ENCODE measurements around the gene BPTF. TPM values are rescaled to one million over a fixed set of nuclear protein-coding genes. Genes with fewer than 3 reads are reported as not detected.

Gene BPTF
- polyA plus RNA-seq, 2 of the 4 experiments (the other 2 are of a cell fraction), result 26.3 to 60.7 TPM

DNA sequence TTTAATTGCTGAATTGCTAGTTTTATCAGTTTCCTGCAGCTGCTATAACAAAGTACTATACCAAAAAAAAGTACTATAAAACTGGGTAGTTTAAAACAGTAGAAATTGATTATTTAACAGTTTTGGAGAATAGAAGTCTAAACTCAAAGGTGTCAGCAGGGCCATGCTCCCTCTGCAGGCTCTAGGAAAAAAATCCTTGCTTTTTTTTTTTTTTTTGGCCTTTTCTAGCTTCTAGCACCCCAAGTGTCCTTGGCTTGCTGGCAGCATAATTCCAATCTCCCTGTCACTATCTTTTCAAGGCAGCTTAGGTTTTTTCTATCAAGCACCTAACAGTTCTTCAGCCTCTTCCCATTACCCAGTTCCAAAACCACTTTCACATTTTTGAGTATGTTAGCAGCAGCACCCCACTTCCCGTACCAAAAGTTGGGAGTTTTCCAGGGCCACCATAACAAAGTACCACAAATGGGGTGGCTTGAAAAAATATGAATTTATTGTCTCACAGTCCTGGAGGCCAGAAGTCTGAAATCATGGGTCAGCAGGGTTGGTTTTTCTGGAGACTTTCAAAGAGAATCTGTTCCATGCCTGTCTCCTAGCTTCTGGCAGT is 37.4 kb downstream of the BPTF start:
- no peak for DNase-seq (ENCODE audit: low read depth in 1 of 2, low spot score in 1 of 2)
- Histone ChIP-seq H3K4me1 (peaks cover 4% of the 10 kb centered on the region; the same call in 1 of the 3 replicates), H3K4me2 (no peak overlapping the region), H3K27ac (no peak overlapping the region), H3K4me3 (no peak overlapping the region), H3K9me3 (no peaks in the 10 kb centered on the region)
- peak; percentile 46 for TF ChIP-seq MAFK (IDR thresholded peaks at IDR 0.05; ENCODE audit: partially characterized antibody)
- TF ChIP-seq, protein P1, sequence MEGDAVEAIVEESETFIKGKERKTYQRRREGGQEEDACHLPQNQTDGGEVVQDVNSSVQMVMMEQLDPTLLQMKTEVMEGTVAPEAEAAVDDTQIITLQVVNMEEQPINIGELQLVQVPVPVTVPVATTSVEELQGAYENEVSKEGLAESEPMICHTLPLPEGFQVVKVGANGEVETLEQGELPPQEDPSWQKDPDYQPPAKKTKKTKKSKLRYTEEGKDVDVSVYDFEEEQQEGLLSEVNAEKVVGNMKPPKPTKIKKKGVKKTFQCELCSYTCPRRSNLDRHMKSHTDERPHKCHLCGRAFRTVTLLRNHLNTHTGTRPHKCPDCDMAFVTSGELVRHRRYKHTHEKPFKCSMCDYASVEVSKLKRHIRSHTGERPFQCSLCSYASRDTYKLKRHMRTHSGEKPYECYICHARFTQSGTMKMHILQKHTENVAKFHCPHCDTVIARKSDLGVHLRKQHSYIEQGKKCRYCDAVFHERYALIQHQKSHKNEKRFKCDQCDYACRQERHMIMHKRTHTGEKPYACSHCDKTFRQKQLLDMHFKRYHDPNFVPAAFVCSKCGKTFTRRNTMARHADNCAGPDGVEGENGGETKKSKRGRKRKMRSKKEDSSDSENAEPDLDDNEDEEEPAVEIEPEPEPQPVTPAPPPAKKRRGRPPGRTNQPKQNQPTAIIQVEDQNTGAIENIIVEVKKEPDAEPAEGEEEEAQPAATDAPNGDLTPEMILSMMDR (IDR thresholded peaks at IDR 0.05), result peak; percentile 25; the same call in 1 of the 3 replicates
- no peak for TF ChIP-seq KDM5A (IDR thresholded peaks at IDR 0.05)
- TF ChIP-seq POLR2AphosphoS2 (conservative IDR thresholded peaks at IDR 0.05; ENCODE audit: low read length), result no peak
- ChIA-PET CTCF (interaction anchor here (0.6 to 2.1 kb wide), 4 partner anchors 12 to 528 kb away, joined by 3 to 6 read pairs (median 3); no protein-coding TSS in a partner anchor), POLR2A (interaction anchor here (0.6 kb wide), 1 partner anchor 10 kb away, joined by 3 read pairs; no protein-coding TSS in a partner anchor)
- WGBS (ENCODE audit: missing lambda C conversion rate), result 96% methylated on average over 1 of the region's 1 CpG
- ATAC-seq, result peak in 1 of 2 experiments; percentile 58; a peak in 3 of 6 replicates
- no peak for FAIRE-seq

DNA sequence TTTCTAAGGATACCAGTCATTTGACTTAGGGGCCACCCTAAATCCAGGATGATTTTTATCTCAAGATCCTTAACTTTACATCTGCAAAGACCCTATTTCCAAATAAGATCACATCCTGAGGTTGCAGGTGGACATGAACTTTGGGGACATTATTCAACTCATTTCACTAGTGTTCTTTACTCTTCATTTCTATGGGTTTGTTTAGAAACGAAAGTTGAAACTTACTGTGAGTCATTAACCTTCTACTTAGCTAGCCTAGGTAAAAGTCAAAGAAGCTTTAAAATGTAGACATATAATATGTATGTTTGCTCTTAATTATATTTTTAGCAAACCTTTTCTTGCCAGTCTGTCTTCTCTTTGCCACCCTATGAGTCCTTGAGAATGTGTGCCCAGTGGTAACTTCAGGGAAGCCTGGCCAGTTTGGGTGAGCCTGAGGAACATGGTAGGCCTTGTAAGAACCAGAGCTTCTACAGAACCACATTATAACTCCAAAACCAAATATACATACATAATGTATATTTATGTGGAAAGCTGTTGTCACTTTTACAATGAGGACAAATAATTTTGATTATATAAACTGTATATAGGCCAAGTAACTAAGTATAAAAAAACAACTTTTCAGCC is 38.4 kb downstream of the BPTF start:
- Histone ChIP-seq H3K4me3 (no peak overlapping the region), H3K4me2 (no peak overlapping the region), H3K9me3 (no peaks in the 10 kb centered on the region), H3K4me1 (peaks cover 4% of the 10 kb centered on the region; the same call in 1 of the 3 replicates), H3K27ac (no peak overlapping the region)
- no peak for FAIRE-seq
- no peak for DNase-seq (ENCODE audit: low read depth in 1 of 2, low spot score in 1 of 2)
- WGBS (ENCODE audit: missing lambda C conversion rate), result 73% methylated on average over 1 of the region's 1 CpG
- CTCF ChIA-PET, result interaction anchor here (0.8 to 2.1 kb wide), 4 partner anchors 11 to 63 kb away, joined by 3 to 7 read pairs (median 4); no protein-coding TSS in a partner anchor
- ATAC-seq, result no peak
- POLR2A ChIA-PET, result no interaction called here
- TF ChIP-seq PHF8 (IDR thresholded peaks at IDR 0.05; ENCODE audit: borderline replicate concordance, low read depth), result no peak
- no peak for TF ChIP-seq RARB (CRISPR knock-in tag; IDR thresholded peaks at IDR 0.05)
- no peak for TF ChIP-seq MAFK (IDR thresholded peaks at IDR 0.05; ENCODE audit: partially characterized antibody)
- no peak for TF ChIP-seq EP300 (IDR thresholded peaks at IDR 0.05)
- no peak for TF ChIP-seq NFE2L2 (conservative IDR thresholded peaks at IDR 0.05; ENCODE audit: low read length)
- TF ChIP-seq RCOR1 (IDR thresholded peaks at IDR 0.05; ENCODE audit: low read depth, low read length), result no peak
- TF ChIP-seq TFCP2L1 (CRISPR knock-in tag; IDR thresholded peaks at IDR 0.05), result no peak
- no peak for TF ChIP-seq HOXA7 (CRISPR knock-in tag; IDR thresholded peaks at IDR 0.05)
- no peak for TF ChIP-seq ESRRA (IDR thresholded peaks at IDR 0.05; ENCODE audit: borderline replicate concordance, low read length)
- TF ChIP-seq CHD2 (IDR thresholded peaks at IDR 0.05; ENCODE audit: low read length, partially characterized antibody), result no peak
- TF ChIP-seq, protein P2, sequence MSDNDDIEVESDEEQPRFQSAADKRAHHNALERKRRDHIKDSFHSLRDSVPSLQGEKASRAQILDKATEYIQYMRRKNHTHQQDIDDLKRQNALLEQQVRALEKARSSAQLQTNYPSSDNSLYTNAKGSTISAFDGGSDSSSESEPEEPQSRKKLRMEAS (IDR thresholded peaks at IDR 0.05), result no peak
- TF ChIP-seq FOXS1 (CRISPR knock-in tag; IDR thresholded peaks at IDR 0.05), result no peak
- TF ChIP-seq ZC3H11A (IDR thresholded peaks at IDR 0.05), result no peak

DNA sequence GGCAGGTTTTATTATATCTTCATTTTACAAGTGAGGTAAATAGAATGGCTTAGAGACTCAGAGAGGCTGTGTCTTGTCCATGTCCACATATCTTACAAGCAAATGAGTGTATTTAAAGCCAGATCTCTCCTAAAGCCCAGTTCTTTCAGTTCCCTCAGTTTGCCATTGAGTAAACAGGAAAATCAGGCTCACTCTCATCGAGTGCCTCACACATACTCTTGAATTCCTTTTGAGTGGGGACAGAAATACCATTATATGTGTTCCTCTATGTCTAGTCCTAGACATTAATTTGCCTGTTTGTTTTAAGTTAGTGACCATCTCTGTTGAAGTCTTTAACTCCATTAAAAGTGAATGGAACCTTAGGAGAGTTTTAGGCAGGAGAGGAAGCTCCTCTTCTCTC is 40.1 kb downstream of the BPTF start:
- CTCF ChIA-PET, result interaction anchor here (0.8 to 1.2 kb wide), 2 partner anchors 15 to 104 kb away, joined by 3 read pairs; no protein-coding TSS in a partner anchor

More for the DNA sequence above, 40.1 kb downstream of the BPTF start:
- FAIRE-seq (no peak), DNase-seq (ENCODE audit: low read depth in 1 of 2, low spot score in 1 of 2) (no peak), ATAC-seq (no peak)
- Histone ChIP-seq H3K4me3 (no peak overlapping the region), H3K4me2 (no peak overlapping the region), H3K9me3 (no peaks in the 10 kb centered on the region), H3K4me1 (no peaks in the 10 kb centered on the region), H3K27ac (no peak overlapping the region)
- POLR2A ChIA-PET, result no interaction called here
- TF ChIP-seq ZSCAN20 (CRISPR knock-in tag; IDR thresholded peaks at IDR 0.05), result no peak
- TF ChIP-seq HDAC2 (IDR thresholded peaks at IDR 0.05), result no peak
- TF ChIP-seq JUNB (IDR thresholded peaks at IDR 0.05), result no peak
- TF ChIP-seq FOXS1 (CRISPR knock-in tag; IDR thresholded peaks at IDR 0.05), result no peak
- TF ChIP-seq, protein P3, sequence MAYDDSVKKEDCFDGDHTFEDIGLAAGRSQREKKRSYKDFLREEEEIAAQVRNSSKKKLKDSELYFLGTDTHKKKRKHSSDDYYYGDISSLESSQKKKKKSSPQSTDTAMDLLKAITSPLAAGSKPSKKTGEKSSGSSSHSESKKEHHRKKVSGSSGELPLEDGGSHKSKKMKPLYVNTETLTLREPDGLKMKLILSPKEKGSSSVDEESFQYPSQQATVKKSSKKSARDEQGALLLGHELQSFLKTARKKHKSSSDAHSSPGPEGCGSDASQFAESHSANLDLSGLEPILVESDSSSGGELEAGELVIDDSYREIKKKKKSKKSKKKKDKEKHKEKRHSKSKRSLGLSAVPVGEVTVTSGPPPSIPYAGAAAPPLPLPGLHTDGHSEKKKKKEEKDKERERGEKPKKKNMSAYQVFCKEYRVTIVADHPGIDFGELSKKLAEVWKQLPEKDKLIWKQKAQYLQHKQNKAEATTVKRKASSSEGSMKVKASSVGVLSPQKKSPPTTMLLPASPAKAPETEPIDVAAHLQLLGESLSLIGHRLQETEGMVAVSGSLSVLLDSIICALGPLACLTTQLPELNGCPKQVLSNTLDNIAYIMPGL (CRISPR knock-in tag; IDR thresholded peaks at IDR 0.05; ENCODE audit: borderline replicate concordance), result no peak
- no peak for TF ChIP-seq CHD4 (IDR thresholded peaks at IDR 0.05; ENCODE audit: borderline replicate concordance)
- TF ChIP-seq HEYL (CRISPR knock-in tag; IDR thresholded peaks at IDR 0.05), result no peak
- TF ChIP-seq NFE2L2 (conservative IDR thresholded peaks at IDR 0.05; ENCODE audit: low read length), result no peak
- TF ChIP-seq HOXA7 (CRISPR knock-in tag; IDR thresholded peaks at IDR 0.05), result no peak
- no peak for TF ChIP-seq PBX3 (IDR thresholded peaks at IDR 0.05)
- TF ChIP-seq EP300 (IDR thresholded peaks at IDR 0.05), result no peak
- no peak for TF ChIP-seq GATA3 (IDR thresholded peaks at IDR 0.05; ENCODE audit: borderline replicate concordance)
- TF ChIP-seq HOXB5 (CRISPR knock-in tag; IDR thresholded peaks at IDR 0.05), result no peak
- no peak for TF ChIP-seq E2F6 (IDR thresholded peaks at IDR 0.05; ENCODE audit: borderline replicate concordance, low read depth)
- no peak for TF ChIP-seq ZNF302 (CRISPR knock-in tag; IDR thresholded peaks at IDR 0.05)
- no peak for TF ChIP-seq FOSL2 (IDR thresholded peaks at IDR 0.05)
- TF ChIP-seq FOSL2 (CRISPR knock-in tag; IDR thresholded peaks at IDR 0.05), result no peak
- no peak for TF ChIP-seq RCOR1 (IDR thresholded peaks at IDR 0.05; ENCODE audit: low read depth, low read length)
- WGBS (ENCODE audit: missing lambda C conversion rate), result 76% methylated on average over 1 of the region's 1 CpG

Data from A549 (cell line).